ENCODE results near the gene PDZRN3. TPM values are rescaled to one million over a fixed set of nuclear protein-coding genes. Genes with fewer than 3 reads are reported as not detected.

PDZRN3 gene
- total RNA-seq, 4 donors from 2014 or later: 25.3 to 152 (median 45.4) TPM

GRCh38 chr3:73419942-73420341 lies 204.8 kb downstream of the PDZRN3 start:
- TF ChIP-seq CTCF (IDR thresholded peaks at IDR 0.05; ENCODE audit: low read depth): no peak

- TF ChIP-seq CTCF (IDR thresholded peaks at IDR 0.05; ENCODE audit: low read depth): no peak
These were observed 205.4 kb downstream of the PDZRN3 start for GRCh38 chr3:73419179-73419803.

GRCh38 chr3:73418681-73419080 lies 206.1 kb downstream of the PDZRN3 start:
- no peak for TF ChIP-seq CTCF (IDR thresholded peaks at IDR 0.05; ENCODE audit: low read depth)

- no peak for TF ChIP-seq CTCF (IDR thresholded peaks at IDR 0.05; ENCODE audit: low read depth)
These were observed 209.6 kb downstream of the PDZRN3 start for GRCh38 chr3:73415118-73415517.

GRCh38 chr3:73413619-73414018 lies 211.1 kb downstream of the PDZRN3 start:
- TF ChIP-seq CTCF (IDR thresholded peaks at IDR 0.05; ENCODE audit: low read depth): no peak

- no peak for TF ChIP-seq CTCF (IDR thresholded peaks at IDR 0.05; ENCODE audit: low read depth)
These were observed 212.7 kb downstream of the PDZRN3 start for GRCh38 chr3:73411993-73412392.

- TF ChIP-seq CTCF (IDR thresholded peaks at IDR 0.05; ENCODE audit: low read depth): no peak
These were observed 213.2 kb downstream of the PDZRN3 start for GRCh38 chr3:73411545-73411944.
